ENCODE measurements around the gene ZSCAN5A. TPM values are rescaled to one million over a fixed set of nuclear protein-coding genes. Genes with fewer than 3 reads are reported as not detected.

ZSCAN5A gene
- total and polyA plus RNA-seq, 9 of the 15 experiments (the other 6 are each of a cell fraction or from before 2014, with no cell fraction given), result 5.8 to 15.3 (median 11.8) TPM

DNA sequence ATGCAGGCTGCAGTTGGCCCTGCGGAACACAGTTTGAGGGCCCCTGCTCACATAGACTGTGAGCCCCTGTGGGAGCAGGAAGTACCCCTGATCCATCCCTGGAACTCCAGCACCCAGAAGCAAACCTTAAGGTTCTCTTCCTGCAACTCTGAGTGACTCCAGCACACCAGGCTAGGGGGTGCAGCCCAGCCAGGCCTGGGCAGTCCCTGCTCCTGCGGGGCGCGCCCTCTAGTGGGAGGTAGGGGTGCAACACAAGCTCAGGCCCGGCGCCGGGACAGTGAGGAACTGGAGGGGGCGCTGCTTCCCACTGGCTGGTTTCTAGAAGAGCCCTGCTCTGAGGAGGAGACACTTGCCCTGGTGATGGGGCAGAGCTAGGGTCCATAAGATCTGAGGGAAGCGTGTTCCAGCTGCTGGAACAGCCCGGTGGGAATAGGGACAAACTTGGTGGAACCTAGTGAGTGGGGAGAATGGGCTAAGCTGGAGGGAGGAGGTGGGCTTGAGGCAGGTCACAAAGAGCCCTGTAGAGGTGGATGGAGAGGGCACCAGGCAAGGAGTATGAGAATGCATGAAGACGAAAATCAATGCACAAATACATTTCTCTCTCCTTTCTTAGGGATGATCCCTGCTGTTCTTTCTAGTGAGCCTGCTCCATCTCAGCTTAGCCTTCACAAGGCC, 5.0 kb downstream of the ZSCAN5A start (continued):
- TF ChIP-seq, protein P1, sequence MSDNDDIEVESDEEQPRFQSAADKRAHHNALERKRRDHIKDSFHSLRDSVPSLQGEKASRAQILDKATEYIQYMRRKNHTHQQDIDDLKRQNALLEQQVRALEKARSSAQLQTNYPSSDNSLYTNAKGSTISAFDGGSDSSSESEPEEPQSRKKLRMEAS (CRISPR knock-in tag; IDR thresholded peaks at IDR 0.05), result no peak
- TF ChIP-seq, protein P2, sequence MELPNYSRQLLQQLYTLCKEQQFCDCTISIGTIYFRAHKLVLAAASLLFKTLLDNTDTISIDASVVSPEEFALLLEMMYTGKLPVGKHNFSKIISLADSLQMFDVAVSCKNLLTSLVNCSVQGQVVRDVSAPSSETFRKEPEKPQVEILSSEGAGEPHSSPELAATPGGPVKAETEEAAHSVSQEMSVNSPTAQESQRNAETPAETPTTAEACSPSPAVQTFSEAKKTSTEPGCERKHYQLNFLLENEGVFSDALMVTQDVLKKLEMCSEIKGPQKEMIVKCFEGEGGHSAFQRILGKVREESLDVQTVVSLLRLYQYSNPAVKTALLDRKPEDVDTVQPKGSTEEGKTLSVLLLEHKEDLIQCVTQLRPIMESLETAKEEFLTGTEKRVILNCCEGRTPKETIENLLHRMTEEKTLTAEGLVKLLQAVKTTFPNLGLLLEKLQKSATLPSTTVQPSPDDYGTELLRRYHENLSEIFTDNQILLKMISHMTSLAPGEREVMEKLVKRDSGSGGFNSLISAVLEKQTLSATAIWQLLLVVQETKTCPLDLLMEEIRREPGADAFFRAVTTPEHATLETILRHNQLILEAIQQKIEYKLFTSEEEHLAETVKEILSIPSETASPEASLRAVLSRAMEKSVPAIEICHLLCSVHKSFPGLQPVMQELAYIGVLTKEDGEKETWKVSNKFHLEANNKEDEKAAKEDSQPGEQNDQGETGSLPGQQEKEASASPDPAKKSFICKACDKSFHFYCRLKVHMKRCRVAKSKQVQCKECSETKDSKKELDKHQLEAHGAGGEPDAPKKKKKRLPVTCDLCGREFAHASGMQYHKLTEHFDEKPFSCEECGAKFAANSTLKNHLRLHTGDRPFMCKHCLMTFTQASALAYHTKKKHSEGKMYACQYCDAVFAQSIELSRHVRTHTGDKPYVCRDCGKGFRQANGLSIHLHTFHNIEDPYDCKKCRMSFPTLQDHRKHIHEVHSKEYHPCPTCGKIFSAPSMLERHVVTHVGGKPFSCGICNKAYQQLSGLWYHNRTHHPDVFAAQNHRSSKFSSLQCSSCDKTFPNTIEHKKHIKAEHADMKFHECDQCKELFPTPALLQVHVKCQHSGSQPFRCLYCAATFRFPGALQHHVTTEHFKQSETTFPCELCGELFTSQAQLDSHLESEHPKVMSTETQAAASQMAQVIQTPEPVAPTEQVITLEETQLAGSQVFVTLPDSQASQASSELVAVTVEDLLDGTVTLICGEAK (IDR thresholded peaks at IDR 0.05), result peak; percentile 60
- TF ChIP-seq, protein P2 (CRISPR knock-in tag; IDR thresholded peaks at IDR 0.05), result no peak
- no peak for TF ChIP-seq SMARCA4 (IDR thresholded peaks at IDR 0.05)
- TF ChIP-seq TCF7 (IDR thresholded peaks at IDR 0.05; ENCODE audit: borderline replicate concordance), result no peak
- TF ChIP-seq ZFP1 (CRISPR knock-in tag; IDR thresholded peaks at IDR 0.05), result no peak
- no peak for TF ChIP-seq CREB1 (IDR thresholded peaks at IDR 0.05)
- TF ChIP-seq CREB1 (CRISPR knock-in tag; IDR thresholded peaks at IDR 0.05), result 0 out of 2 replicates have a peak, but pooled peaks have one; percentile 48
- TF ChIP-seq ETS2 (tag; IDR thresholded peaks at IDR 0.05; ENCODE audit: borderline replicate concordance, poor library complexity, severe bottlenecking), result no peak
- TF ChIP-seq ZNF699 (CRISPR knock-in tag; IDR thresholded peaks at IDR 0.05; ENCODE audit: insufficient replicate concordance), result no peak
- TF ChIP-seq, protein P3, sequence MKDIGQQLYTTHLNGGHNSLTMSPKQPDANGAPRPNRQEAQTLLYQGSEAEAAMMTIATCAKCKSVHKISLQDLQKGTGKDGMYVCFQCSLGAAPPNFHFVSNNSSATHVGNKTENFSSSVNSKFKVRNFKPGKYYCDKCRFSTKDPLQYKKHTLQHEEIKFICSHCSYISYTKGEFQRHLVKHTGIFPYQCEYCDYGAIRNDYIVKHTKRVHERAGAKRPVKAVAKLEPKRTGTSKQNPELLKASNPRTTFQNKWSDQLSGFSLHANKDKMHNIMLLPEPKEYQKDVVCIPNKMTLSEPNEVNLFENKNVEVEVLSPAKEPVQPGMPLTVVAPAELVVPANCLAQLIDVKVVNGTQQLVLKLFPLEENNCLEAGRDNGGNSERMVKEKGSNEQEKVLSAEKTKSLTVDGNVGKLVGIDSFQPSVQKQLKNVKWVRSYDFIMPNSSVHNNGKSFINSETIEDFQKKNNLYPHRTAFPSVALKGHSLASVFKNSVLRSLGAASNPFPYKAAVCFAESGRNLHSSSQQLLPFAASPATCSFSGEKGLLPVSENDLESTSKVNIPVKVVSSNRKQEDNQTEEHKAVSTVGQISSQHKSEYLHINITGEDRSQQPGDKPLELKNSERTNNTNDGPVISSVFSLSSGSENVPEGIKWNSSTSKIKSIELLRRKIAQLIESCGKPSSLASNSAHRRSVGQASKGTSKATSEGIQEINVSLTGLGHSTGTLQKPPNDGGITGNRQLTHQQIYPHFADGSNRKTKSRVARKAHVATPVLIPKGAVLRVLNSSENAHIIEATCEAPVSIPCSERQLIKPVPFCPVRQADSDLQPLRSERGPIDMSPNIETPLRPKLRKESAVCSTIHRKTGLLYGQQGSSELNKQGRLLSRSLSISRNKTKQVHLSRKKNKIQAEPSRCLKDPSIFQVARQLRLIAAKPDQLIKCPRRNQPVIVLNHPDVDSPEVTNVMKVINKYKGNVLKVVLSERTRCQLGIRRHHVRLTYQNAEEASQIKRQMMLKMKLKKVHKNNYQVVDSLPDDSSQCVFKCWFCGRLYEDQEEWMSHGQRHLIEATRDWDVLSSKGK (CRISPR knock-in tag; IDR thresholded peaks at IDR 0.05), result no peak
- TF ChIP-seq, protein P4, sequence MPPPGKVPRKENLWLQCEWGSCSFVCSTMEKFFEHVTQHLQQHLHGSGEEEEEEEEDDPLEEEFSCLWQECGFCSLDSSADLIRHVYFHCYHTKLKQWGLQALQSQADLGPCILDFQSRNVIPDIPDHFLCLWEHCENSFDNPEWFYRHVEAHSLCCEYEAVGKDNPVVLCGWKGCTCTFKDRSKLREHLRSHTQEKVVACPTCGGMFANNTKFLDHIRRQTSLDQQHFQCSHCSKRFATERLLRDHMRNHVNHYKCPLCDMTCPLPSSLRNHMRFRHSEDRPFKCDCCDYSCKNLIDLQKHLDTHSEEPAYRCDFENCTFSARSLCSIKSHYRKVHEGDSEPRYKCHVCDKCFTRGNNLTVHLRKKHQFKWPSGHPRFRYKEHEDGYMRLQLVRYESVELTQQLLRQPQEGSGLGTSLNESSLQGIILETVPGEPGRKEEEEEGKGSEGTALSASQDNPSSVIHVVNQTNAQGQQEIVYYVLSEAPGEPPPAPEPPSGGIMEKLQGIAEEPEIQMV (tag; conservative IDR thresholded peaks at IDR 0.05; ENCODE audit: low read depth), result no peak
- no peak for TF ChIP-seq RBM17 (IDR thresholded peaks at IDR 0.05; ENCODE audit: borderline replicate concordance, low read depth, low read length)

All from K562 (cell line).